AG09319 (cell line): ENCODE data around the gene MRPL40.

Experiments used
- DNase-seq: peaks from one replicate; pipeline ENCODE4 v3.0.0-alpha.2; 2010; ENCODE audit warnings: low read depth; ENCODE audit errors: extremely low read depth
- CTCF ChIP-seq: IDR thresholded peaks from 2 replicates; pipeline ENCODE4 v1.5.1; 2011; ENCODE audit warnings: low read depth, mild to moderate bottlenecking, inconsistent platforms, low read length, moderate library complexity

The MRPL40 gene

DNA sequence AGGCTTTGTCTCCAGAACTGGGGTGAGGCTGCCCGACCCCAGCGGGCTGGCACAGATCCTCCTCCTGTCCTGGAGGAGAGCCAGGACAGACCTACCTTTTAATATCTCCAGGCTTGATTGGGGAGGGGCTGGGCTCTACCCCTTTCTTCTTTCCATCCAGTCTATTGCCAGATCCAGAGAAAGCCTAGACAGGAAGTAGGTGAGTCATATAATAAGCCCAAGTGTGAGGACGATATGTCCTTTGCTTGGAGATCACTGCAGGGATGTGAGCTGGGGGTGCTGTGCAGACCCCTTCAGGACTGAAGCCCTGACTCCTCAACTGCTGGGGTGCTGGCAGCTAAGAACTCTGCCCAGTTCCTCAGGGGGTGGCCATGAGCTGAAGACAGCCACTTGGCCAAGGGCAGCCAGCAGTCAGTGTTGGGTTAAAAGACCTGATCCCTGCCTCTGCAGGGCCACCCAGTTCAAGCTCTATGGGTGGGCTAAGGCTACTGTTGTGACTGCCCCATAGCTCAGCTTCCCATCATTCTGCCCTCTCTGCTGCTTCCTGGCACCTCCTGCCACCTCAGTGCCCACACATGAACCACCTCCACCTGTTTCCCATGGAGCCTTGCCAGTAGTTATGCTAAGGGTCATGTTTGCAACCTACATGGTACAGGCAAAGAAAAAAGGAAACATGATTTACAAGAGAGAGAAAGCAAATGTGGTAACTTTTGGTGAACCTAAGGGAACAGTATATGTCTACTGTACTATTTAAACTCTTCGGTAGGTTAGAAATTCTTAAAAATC, 23.4 kb downstream of the MRPL40 start:
- no peak for TF ChIP-seq CTCF

GRCh38 chr22:19456541-19456940, 24.2 kb downstream of the MRPL40 start:
- TF ChIP-seq CTCF: no peak
- no peak for DNase-seq

More for the DNA sequence above, 23.4 kb downstream of the MRPL40 start:
- no peak for DNase-seq

DNA sequence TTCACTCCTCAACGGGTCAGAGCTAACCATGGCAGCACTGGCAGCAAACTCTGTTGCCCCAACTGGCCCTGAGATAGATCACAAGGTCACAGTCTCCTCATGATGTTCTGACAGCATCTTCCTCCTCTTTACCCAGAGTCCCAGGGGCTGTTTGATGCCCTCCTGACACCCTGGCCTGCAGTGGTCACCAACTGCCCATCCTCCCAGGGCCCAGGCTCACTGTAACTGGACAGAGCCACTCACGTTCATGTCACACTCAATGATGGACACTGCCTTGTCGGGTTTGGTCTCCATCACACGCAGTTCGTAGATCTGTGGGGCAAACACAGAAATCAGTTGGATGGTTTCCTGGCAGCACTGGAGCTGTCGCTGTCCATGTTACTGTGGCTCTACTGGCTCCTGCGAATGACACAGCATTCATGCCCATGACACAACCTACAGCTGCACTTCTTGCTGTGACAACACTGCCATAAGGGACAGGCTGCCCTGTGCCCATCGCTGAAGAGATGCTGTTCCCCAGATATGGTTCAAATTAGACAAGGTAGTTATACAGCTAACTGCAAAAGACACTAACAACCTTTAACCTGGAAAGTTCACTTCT, 25.6 kb downstream of the MRPL40 start:
- no peak for TF ChIP-seq CTCF
- no peak for DNase-seq

DNA sequence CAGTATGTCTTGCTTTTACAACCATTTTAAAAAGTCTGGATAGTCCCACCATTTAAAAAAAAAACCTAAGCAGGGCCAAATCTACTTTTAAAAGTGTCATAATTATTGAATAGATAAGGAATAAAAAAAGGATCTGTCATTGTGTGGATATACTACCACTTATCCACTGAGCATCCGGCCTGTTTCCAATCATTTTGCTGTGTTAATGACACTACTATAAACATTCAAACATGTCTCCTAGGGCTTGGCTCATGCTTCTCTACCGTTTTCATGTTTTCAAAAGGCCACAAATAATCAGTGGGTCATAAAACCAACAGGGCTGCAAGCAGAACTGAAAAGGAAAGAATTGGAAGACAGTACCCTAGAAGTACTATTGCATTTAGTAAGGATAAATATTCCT, 27.7 kb downstream of the MRPL40 start:
- no peak for TF ChIP-seq CTCF
- DNase-seq: no peak

DNA sequence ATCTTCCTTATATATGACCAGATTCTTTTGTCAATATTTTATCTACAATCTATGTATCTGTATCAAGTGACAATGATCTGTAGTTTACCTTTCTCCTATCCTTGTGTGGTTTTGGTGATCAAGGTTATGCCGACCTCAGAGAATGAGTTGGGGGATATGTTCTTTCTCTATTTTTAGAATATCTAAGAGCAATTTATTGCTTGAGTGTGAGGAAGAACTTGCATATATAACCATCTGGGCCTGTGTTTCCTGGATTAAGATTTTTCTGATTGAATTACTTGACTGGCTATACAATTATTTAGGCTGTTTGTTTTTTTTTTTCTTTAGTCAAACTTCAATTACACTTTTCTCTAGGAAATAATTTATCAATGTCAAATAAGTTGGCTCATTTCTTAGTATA, 29.2 kb downstream of the MRPL40 start:
- TF ChIP-seq CTCF: no peak
- no peak for DNase-seq

GRCh38 chr22:19463008-19463407, 30.7 kb downstream of the MRPL40 start:
- DNase-seq: no peak
- no peak for TF ChIP-seq CTCF
